IMR-90 (cell line): ENCODE measurements around the gene CCDC87. TPM values are rescaled to one million over a fixed set of nuclear protein-coding genes. Genes with fewer than 3 reads are reported as not detected.

ENCODE experiments used
- ATAC-seq: fragments of 200-7000 bp; cut with Tn5 transposase; 2 replicates; pipeline ENCODE4 v1.9.1; 2020; ENCODE audit warnings: low read depth, mild to moderate bottlenecking, moderate library complexity
- BruUV-seq: library from RNA; stranded (reverse); fragments of 400-500 nt; replicated peaks from 2 replicates; lab custom pipeline; 2021; lab: Mats Ljungman, UMichigan
- CTCF ChIA-PET: fragments of 300-600 bp; formaldehyde crosslinking; extraction: SDS; loops from one replicate; lab custom pipeline; 2021; ENCODE audit warnings: antibody characterized with exemption; lab: Yijun Ruan, JAX
- POLR2A ChIA-PET: fragments of 300-600 bp; sonication (Branson Sonifier 250); formaldehyde crosslinking; loops from one replicate; lab custom pipeline; 2022; ENCODE audit warnings: antibody characterized with exemption; ENCODE audit not compliant: unreplicated experiment; lab: Charles Lee
- DNase-seq: peaks from one replicate; pipeline ENCODE4 v3.0.0; 2013
- H2AFZ ChIP-seq: replicated peaks from 2 replicates; pipeline ENCODE3; 2013; ENCODE audit warnings: low read length, mild to moderate bottlenecking; ENCODE audit not compliant: poor library complexity
- H2AK5ac ChIP-seq: 2 replicates; pipeline ENCODE4 v1.6.1; 2013; ENCODE audit warnings: low read depth, low read length, inconsistent platforms
- H2AK9ac ChIP-seq: replicated peaks from 2 replicates; pipeline ENCODE3; 2013; ENCODE audit warnings: mild to moderate bottlenecking, low read depth, low read length, moderate library complexity; ENCODE audit not compliant: poor library complexity
- H2BK120ac ChIP-seq: 2 replicates; pipeline ENCODE4 v1.6.1; 2013; ENCODE audit warnings: low read depth, low read length, inconsistent platforms
- H2BK15ac ChIP-seq: 3 replicates; pipeline ENCODE4 v1.6.1; 2013; ENCODE audit warnings: low read depth, low read length, inconsistent platforms
- H2BK20ac ChIP-seq: 2 replicates; pipeline ENCODE4 v1.6.1; 2013; ENCODE audit warnings: low read depth, mild to moderate bottlenecking, inconsistent platforms, low read length, moderate library complexity
- H2BK5ac ChIP-seq: 2 replicates; pipeline ENCODE4 v1.6.1; 2013; ENCODE audit warnings: mild to moderate bottlenecking, low read depth, low read length, inconsistent platforms; ENCODE audit not compliant: poor library complexity, severe bottlenecking
- H3K14ac ChIP-seq: replicated peaks from 2 replicates; pipeline ENCODE4 v1.6.1; 2013; ENCODE audit warnings: low read depth, low read length, inconsistent platforms
- H3K18ac ChIP-seq: 2 replicates; pipeline ENCODE4 v1.6.1; 2013; ENCODE audit warnings: low read depth, low read length, control low read depth
- H3K23ac ChIP-seq: 2 replicates; pipeline ENCODE4 v1.6.1; 2013; ENCODE audit warnings: low read depth, low read length, inconsistent platforms
- H3K27ac ChIP-seq: 2 replicates; pipeline ENCODE4 v1.5.1; 2013; ENCODE audit warnings: mild to moderate bottlenecking, control low read depth, low read length; ENCODE audit not compliant: insufficient read depth
- H3K27me3 ChIP-seq: 2 replicates; pipeline ENCODE4 v1.6.1; 2013; ENCODE audit warnings: low read length; ENCODE audit not compliant: control insufficient read depth, insufficient read depth
- H3K36me3 ChIP-seq: 2 replicates; pipeline ENCODE4 v1.6.1; 2013; ENCODE audit warnings: low read length, mixed read lengths; ENCODE audit not compliant: control insufficient read depth, insufficient read depth
- H3K4ac ChIP-seq: 2 replicates; pipeline ENCODE4 v1.6.1; 2013; ENCODE audit warnings: low read depth, low read length, inconsistent platforms
- H3K4me1 ChIP-seq: 2 replicates; pipeline ENCODE4 v1.6.1; 2013; ENCODE audit warnings: low read length, mixed read lengths; ENCODE audit not compliant: control insufficient read depth, insufficient read depth
- H3K4me2 ChIP-seq: 2 replicates; pipeline ENCODE4 v1.6.1; 2013; ENCODE audit warnings: low read depth, mild to moderate bottlenecking, control low read depth, low read length, moderate library complexity
- H3K4me3 ChIP-seq: 2 replicates; pipeline ENCODE4 v1.5.1; 2013; ENCODE audit warnings: low read depth, mild to moderate bottlenecking, control low read depth, low read length, moderate library complexity; ENCODE audit not compliant: insufficient read depth
- H3K56ac ChIP-seq: 2 replicates; pipeline ENCODE4 v1.6.1; 2013; ENCODE audit warnings: low read length, inconsistent platforms; ENCODE audit not compliant: insufficient read depth; ENCODE audit errors: extremely low read depth
- H3K79me1 ChIP-seq, 2 experiments: 2 replicates each; pipeline ENCODE4 v1.6.1; 2013; ENCODE audit warnings: low read length in 2 of 2, inconsistent platforms in 1 of 2, low read depth in 1 of 2
- H3K9ac ChIP-seq: 2 replicates; pipeline ENCODE4 v1.6.1; 2013; ENCODE audit warnings: low read depth, low read length, control low read depth
- H3K9me1 ChIP-seq: 2 replicates; pipeline ENCODE4 v1.6.1; 2013; ENCODE audit warnings: low read length, inconsistent platforms; ENCODE audit not compliant: insufficient read depth
- H3K9me3 ChIP-seq: 2 replicates; pipeline ENCODE4 v1.6.1; 2013; ENCODE audit warnings: low read length; ENCODE audit not compliant: control insufficient read depth, insufficient read depth
- H4K20me1 ChIP-seq: 2 replicates; pipeline ENCODE4 v1.6.1; 2013; ENCODE audit warnings: low read length, inconsistent platforms; ENCODE audit not compliant: insufficient read depth
- H4K5ac ChIP-seq: 2 replicates; pipeline ENCODE4 v1.6.1; 2013; ENCODE audit warnings: mild to moderate bottlenecking, low read depth, low read length, control low read depth
- H4K8ac ChIP-seq, 2 experiments: 2 replicates each; pipeline ENCODE4 v1.6.1; 2013; ENCODE audit warnings: low read depth in 2 of 2, low read length in 2 of 2, control low read depth in 1 of 2, inconsistent platforms in 1 of 2
- H4K91ac ChIP-seq: 2 replicates; pipeline ENCODE4 v1.6.1; 2013; ENCODE audit warnings: low read depth, low read length, inconsistent platforms; ENCODE audit not compliant: insufficient read depth
- BHLHE40 ChIP-seq: fragments of 150-350 bp; IDR thresholded peaks from 2 replicates; pipeline ENCODE4 v1.6.1; 2016; ENCODE audit warnings: mild to moderate bottlenecking, low read depth, low read length
- CEBPB ChIP-seq: IDR thresholded peaks from 2 replicates; pipeline ENCODE4 v1.6.1; 2012; ENCODE audit warnings: low read depth, low read length, improper control_type of control experiment
- CHD1 ChIP-seq: IDR thresholded peaks from 2 replicates; pipeline ENCODE4 v1.6.1; 2012; ENCODE audit warnings: low read depth, low read length, improper control_type of control experiment
- CTCF ChIP-seq: conservative IDR thresholded peaks from 2 replicates; pipeline ENCODE4 v1.5.1; 2012; ENCODE audit warnings: mild to moderate bottlenecking, low read depth, low read length, improper control_type of control experiment
- ELK1 ChIP-seq: fragments of 150-350 bp; IDR thresholded peaks from 2 replicates; pipeline ENCODE4 v1.6.1; 2016; ENCODE audit warnings: low read depth, mild to moderate bottlenecking, low read length, moderate library complexity, borderline replicate concordance
- FOS ChIP-seq: fragments of 150-350 bp; IDR thresholded peaks from 2 replicates; pipeline ENCODE4 v1.6.1; 2016; ENCODE audit warnings: low read depth, low read length
- MAFK ChIP-seq: IDR thresholded peaks from 2 replicates; pipeline ENCODE4 v1.6.1; 2012; ENCODE audit warnings: low read depth, low read length, improper control_type of control experiment
- MAZ ChIP-seq: IDR thresholded peaks from 2 replicates; pipeline ENCODE4 v1.6.1; 2012; ENCODE audit warnings: low read depth, mild to moderate bottlenecking, low read length, improper control_type of control experiment, moderate library complexity, borderline replicate concordance
- MXI1 ChIP-seq: IDR thresholded peaks from 2 replicates; pipeline ENCODE4 v1.6.1; 2012; ENCODE audit warnings: low read depth, mild to moderate bottlenecking, low read length, moderate library complexity, borderline replicate concordance
- NFE2L2 ChIP-seq: fragments of 150-350 bp; IDR thresholded peaks from 2 replicates; pipeline ENCODE4 v1.6.1; 2016; ENCODE audit warnings: low read depth, mild to moderate bottlenecking, low read length
- POLR2A ChIP-seq: IDR thresholded peaks from 2 replicates; pipeline ENCODE4 v1.6.1; 2012; ENCODE audit warnings: mild to moderate bottlenecking, low read depth, low read length
- RAD21 ChIP-seq: IDR thresholded peaks from 2 replicates; pipeline ENCODE4 v1.6.1; 2012; ENCODE audit warnings: low read length, improper control_type of control experiment
- RCOR1 ChIP-seq: IDR thresholded peaks from 2 replicates; pipeline ENCODE4 v1.6.1; 2012; ENCODE audit warnings: mild to moderate bottlenecking, low read length, improper control_type of control experiment; ENCODE audit not compliant: insufficient replicate concordance
- RFX5 ChIP-seq: IDR thresholded peaks from 2 replicates; pipeline ENCODE4 v1.8.0; 2012; ENCODE audit warnings: low read depth, mild to moderate bottlenecking, low read length, moderate library complexity
- SMC3 ChIP-seq: fragments of 150-350 bp; IDR thresholded peaks from 2 replicates; pipeline ENCODE4 v1.6.1; 2016; ENCODE audit warnings: low read depth, mild to moderate bottlenecking, antibody characterized with exemption, low read length, moderate library complexity
- USF2 ChIP-seq: fragments of 150-350 bp; IDR thresholded peaks from 2 replicates; pipeline ENCODE4 v1.6.1; 2017; ENCODE audit warnings: mild to moderate bottlenecking, antibody characterized with exemption, low read length, low read depth
- WGBS, 2 experiments: methylation state at CpG; one replicate each; pipeline versions ENCODE4 v1.1.5 to v1.1.7; 2013; ENCODE audit warnings: missing lambda C conversion rate in 2 of 2; ENCODE audit not compliant: insufficient read length in 1 of 2; ENCODE audit errors: extremely low coverage in 2 of 2; 5-methylcytosine and 5-hydroxymethylcytosine counted together
- dilution Hi-C: fragments of 300-500 bp; cut with HindIII; formaldehyde crosslinking; loops from one replicate; pipeline ENCODE4 v1.14.3; 2018; ENCODE audit warnings: low sequenced_read_pairs; ENCODE audit not compliant: unreplicated experiment
- in situ Hi-C: fragments of 300-500 bp; cut with MboI; formaldehyde crosslinking; loops from 3 replicates; pipeline ENCODE4 v1.14.3; 2019; ENCODE audit warnings: low sequenced_read_pairs, inconsistent platforms, mixed read lengths
- intact Hi-C: fragments of 100-400 bp; cut with micrococcal nuclease; formaldehyde crosslinking; loops from 2 replicates; pipeline ENCODE4 v1.10.0; 2022
- polyA plus RNA-seq, 3 experiments: library from polyadenylated mRNA; depleted of rRNA; stranded (reverse); fragments of >200 nt; gene quantifications; 2 replicates each; pipeline ENCODE4 v1.2.3, GENCODE V29; 2012; ENCODE audit warnings: low replicate concordance in 1 of 3
- total RNA-seq: library from RNA; depleted of rRNA; stranded (reverse); fragments of >200 nt; gene quantifications from 2 replicates; pipeline ENCODE4 v1.2.3, GENCODE V29; 2012

CCDC87 gene
- total and polyA plus RNA-seq, 2 of the 4 experiments (the other 2 are of a cell fraction), result 0.18 to 0.19 TPM

GRCh38 chr11:66629356-66629755, 36.5 kb upstream of the CCDC87 start:
- H2BK15ac ChIP-seq, result no peak overlapping the region
- DNase-seq (no peak), ATAC-seq (no peak)
- H2AFZ ChIP-seq, result no peak overlapping the region
- ChIA-PET CTCF (no interaction called here), POLR2A (no interaction called here)
- no peaks in the 10 kb centered on the region for H3K9me3 ChIP-seq
- no peak overlapping the region for H3K23ac ChIP-seq
- H2BK120ac ChIP-seq, result no peak overlapping the region
- BruUV-seq, result no TSS peak
- H3K9ac ChIP-seq, result no peak overlapping the region
- no peak overlapping the region for H2BK20ac ChIP-seq
- peaks cover 89% of the 10 kb centered on the region for H4K20me1 ChIP-seq
- H3K56ac ChIP-seq, result no peak overlapping the region
- dilution Hi-C loops, result no loop called here
- no peak overlapping the region for H2AK9ac ChIP-seq
- no peak overlapping the region for H3K14ac ChIP-seq
- in situ Hi-C loops, result no loop called here
- H4K5ac ChIP-seq, result no peak overlapping the region
- H3K9me1 ChIP-seq, result peaks cover 27% of the 10 kb centered on the region
- WGBS, 2 experiments, result no CpG with 5 or more reads among the region's 2 CpGs
- H3K27ac ChIP-seq, result no peak overlapping the region
- H2AK5ac ChIP-seq, result no peak overlapping the region
- intact Hi-C loops, result no loop called here
- no peak overlapping the region for H3K4me3 ChIP-seq
- H3K18ac ChIP-seq, result no peak overlapping the region
- no peak overlapping the region for H4K8ac ChIP-seq
- H3K79me1 ChIP-seq, result peaks cover 29 to 75% of the 10 kb centered on the region in 2 experiments
- TF ChIP-seq RAD21 (no peak), MAFK (no peak), CTCF (no peak), NFE2L2 (no peak), CEBPB (no peak), RCOR1 (no peak), MXI1 (no peak), BHLHE40 (no peak), ELK1 (no peak), USF2 (no peak), CHD1 (no peak), RFX5 (no peak), FOS (no peak), SMC3 (no peak), POLR2A (no peak), MAZ (no peak)
- no peak overlapping the region for H3K4me2 ChIP-seq
- no peak overlapping the region for H3K4ac ChIP-seq
- no peaks in the 10 kb centered on the region for H3K4me1 ChIP-seq
- no peak overlapping the region for H4K91ac ChIP-seq
- H2BK5ac ChIP-seq, result no peak overlapping the region
- no peaks in the 10 kb centered on the region for H3K27me3 ChIP-seq
- peaks cover 60% of the 10 kb centered on the region for H3K36me3 ChIP-seq
